ENCODE measurements around the gene ATP8A2.

DNA sequence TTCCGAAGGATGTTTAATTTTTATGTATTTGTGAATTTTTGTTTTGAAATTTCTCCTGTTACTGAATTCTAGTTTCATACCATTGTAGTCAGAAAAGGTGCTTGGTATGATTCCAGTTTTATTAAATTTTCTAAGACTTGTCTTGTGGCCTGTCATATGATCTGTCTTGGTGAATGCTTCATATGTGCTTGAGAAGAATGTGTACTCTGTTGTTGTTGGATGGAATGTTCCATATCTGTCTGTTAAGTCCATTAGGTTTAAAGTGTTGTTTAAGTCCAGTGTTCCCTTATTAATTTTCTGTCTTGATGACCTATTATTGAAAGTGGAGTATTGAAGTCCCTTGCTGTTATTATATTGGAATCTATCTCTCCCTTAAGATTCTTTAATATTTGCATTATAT is 273.9 kb downstream of the ATP8A2 start:
- TF ChIP-seq, protein P1, sequence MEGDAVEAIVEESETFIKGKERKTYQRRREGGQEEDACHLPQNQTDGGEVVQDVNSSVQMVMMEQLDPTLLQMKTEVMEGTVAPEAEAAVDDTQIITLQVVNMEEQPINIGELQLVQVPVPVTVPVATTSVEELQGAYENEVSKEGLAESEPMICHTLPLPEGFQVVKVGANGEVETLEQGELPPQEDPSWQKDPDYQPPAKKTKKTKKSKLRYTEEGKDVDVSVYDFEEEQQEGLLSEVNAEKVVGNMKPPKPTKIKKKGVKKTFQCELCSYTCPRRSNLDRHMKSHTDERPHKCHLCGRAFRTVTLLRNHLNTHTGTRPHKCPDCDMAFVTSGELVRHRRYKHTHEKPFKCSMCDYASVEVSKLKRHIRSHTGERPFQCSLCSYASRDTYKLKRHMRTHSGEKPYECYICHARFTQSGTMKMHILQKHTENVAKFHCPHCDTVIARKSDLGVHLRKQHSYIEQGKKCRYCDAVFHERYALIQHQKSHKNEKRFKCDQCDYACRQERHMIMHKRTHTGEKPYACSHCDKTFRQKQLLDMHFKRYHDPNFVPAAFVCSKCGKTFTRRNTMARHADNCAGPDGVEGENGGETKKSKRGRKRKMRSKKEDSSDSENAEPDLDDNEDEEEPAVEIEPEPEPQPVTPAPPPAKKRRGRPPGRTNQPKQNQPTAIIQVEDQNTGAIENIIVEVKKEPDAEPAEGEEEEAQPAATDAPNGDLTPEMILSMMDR (IDR thresholded peaks at IDR 0.05) = no peak
- TF ChIP-seq POLR2A (IDR thresholded peaks at IDR 0.05) = no peak

All from right lobe of liver (tissue), 4 donors.